ENCODE data around the gene ZNF524.

Gene ZNF524

DNA sequence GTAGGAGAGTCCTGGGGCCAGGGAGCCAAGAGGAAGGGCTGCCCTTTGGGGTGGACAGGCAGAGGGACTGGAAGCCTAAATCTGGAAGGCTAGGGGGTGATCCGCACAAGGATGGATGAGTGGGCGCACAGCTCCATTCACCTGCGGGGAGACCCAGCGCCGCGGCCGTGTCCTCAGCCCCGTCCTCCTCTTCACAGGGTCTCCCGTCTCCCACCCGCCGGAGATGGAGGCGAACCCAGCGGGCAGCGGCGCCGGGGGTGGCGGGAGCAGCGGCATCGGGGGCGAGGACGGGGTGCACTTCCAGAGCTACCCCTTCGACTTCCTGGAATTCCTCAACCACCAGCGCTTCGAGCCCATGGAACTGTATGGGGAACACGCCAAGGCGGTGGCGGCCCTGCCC lies 13.3 kb downstream of the ZNF524 start:
- Histone ChIP-seq H3K9ac (ENCODE audit: low read length) (no peak overlapping the region), H2AFZ (ENCODE audit: low read depth, low read length) (no peak overlapping the region), H3K27ac (ENCODE audit: low read length) (no peak overlapping the region), H3K79me2 (ENCODE audit: low read length) (peaks cover 39% of the 10 kb centered on the region), H3K4me1 (ENCODE audit: low read length) (peaks cover 23% of the 10 kb centered on the region), H4K20me1 (ENCODE audit: insufficient read depth, low read length) (peaks cover 5% of the 10 kb centered on the region), H3K36me3 (replicated peaks; ENCODE audit: low read depth, low read length) (peaks cover 41% of the 10 kb centered on the region), H3K4me2 (ENCODE audit: low read length) (no peak overlapping the region), H3K9me3 (ENCODE audit: insufficient read depth, low read length) (no peaks in the 10 kb centered on the region), H3K27me3 (ENCODE audit: low read depth, low read length) (no peaks in the 10 kb centered on the region), H3K4me3 (ENCODE audit: low read length) (no peak overlapping the region)
- TF ChIP-seq EZH2phosphoT487 (IDR thresholded peaks at IDR 0.05; ENCODE audit: low read depth): no peak
- TF ChIP-seq, protein P1, sequence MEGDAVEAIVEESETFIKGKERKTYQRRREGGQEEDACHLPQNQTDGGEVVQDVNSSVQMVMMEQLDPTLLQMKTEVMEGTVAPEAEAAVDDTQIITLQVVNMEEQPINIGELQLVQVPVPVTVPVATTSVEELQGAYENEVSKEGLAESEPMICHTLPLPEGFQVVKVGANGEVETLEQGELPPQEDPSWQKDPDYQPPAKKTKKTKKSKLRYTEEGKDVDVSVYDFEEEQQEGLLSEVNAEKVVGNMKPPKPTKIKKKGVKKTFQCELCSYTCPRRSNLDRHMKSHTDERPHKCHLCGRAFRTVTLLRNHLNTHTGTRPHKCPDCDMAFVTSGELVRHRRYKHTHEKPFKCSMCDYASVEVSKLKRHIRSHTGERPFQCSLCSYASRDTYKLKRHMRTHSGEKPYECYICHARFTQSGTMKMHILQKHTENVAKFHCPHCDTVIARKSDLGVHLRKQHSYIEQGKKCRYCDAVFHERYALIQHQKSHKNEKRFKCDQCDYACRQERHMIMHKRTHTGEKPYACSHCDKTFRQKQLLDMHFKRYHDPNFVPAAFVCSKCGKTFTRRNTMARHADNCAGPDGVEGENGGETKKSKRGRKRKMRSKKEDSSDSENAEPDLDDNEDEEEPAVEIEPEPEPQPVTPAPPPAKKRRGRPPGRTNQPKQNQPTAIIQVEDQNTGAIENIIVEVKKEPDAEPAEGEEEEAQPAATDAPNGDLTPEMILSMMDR (IDR thresholded peaks at IDR 0.05; ENCODE audit: low read depth, low read length): no peak

DNA sequence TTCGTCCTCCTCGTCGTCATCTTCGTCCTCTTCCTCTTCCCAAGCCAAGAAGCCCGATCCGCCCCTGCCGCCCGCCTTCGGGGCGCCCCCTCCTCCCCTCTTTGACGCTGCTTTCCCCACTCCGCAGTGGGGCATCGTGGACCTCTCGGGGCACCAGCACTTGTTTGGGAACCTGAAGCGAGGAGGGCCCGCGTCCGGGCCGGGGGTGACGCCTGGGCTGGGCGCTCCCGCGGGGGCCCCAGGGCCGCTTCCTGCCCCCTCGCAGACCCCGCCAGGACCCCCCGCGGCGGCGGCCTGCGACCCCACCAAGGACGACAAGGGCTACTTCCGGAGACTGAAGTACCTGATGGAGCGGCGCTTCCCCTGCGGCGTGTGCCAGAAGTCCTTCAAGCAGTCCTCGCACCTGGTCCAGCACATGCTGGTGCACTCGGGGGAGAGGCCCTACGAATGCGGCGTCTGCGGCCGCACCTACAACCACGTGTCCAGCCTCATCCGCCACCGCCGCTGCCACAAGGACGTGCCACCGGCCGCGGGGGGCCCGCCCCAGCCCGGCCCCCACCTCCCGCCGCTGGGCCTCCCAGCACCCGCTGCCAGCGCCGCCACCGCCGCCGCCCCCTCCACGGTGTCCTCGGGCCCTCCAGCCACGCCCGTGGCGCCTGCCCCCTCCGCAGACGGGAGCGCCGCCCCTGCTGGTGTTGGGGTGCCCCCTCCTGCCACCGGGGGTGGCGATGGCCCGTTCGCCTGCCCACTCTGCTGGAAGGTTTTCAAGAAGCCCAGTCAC lies 14.0 kb downstream of the ZNF524 start:
- Histone ChIP-seq H3K4me2 (ENCODE audit: low read length) (no peak overlapping the region), H3K9ac (ENCODE audit: low read length) (no peak overlapping the region), H3K4me3 (ENCODE audit: low read length) (no peak overlapping the region), H3K79me2 (ENCODE audit: low read length) (peaks cover 33% of the 10 kb centered on the region), H2AFZ (ENCODE audit: low read depth, low read length) (no peak overlapping the region), H4K20me1 (ENCODE audit: insufficient read depth, low read length) (peaks cover 5% of the 10 kb centered on the region), H3K27ac (ENCODE audit: low read length) (no peak overlapping the region), H3K27me3 (ENCODE audit: low read depth, low read length) (no peaks in the 10 kb centered on the region), H3K9me3 (ENCODE audit: insufficient read depth, low read length) (no peaks in the 10 kb centered on the region), H3K36me3 (replicated peaks; ENCODE audit: low read depth, low read length) (peaks cover 37% of the 10 kb centered on the region), H3K4me1 (ENCODE audit: low read length) (peaks cover 23% of the 10 kb centered on the region)
- TF ChIP-seq, protein P1 (IDR thresholded peaks at IDR 0.05; ENCODE audit: low read depth, low read length): no peak
- TF ChIP-seq EZH2phosphoT487 (IDR thresholded peaks at IDR 0.05; ENCODE audit: low read depth): no peak

GRCh38 chr19:55614711-55615542 lies 14.8 kb downstream of the ZNF524 start:
- no peak overlapping the region for H3K4me3 ChIP-seq (ENCODE audit: low read length)
- H3K4me1 ChIP-seq (ENCODE audit: low read length): peaks cover 23% of the 10 kb centered on the region
- H4K20me1 ChIP-seq (ENCODE audit: insufficient read depth, low read length): peaks cover 8% of the 10 kb centered on the region
- H3K9ac ChIP-seq (ENCODE audit: low read length): no peak overlapping the region
- H3K79me2 ChIP-seq (ENCODE audit: low read length): peaks cover 25% of the 10 kb centered on the region
- no peaks in the 10 kb centered on the region for H3K9me3 ChIP-seq (ENCODE audit: insufficient read depth, low read length)
- no peak overlapping the region for H3K4me2 ChIP-seq (ENCODE audit: low read length)
- no peaks in the 10 kb centered on the region for H3K27me3 ChIP-seq (ENCODE audit: low read depth, low read length)
- H3K36me3 ChIP-seq (replicated peaks; ENCODE audit: low read depth, low read length): peaks cover 33% of the 10 kb centered on the region
- no peak overlapping the region for H2AFZ ChIP-seq (ENCODE audit: low read depth, low read length)
- TF ChIP-seq, protein P1 (IDR thresholded peaks at IDR 0.05; ENCODE audit: low read depth, low read length): no peak
- no peak for TF ChIP-seq EZH2phosphoT487 (IDR thresholded peaks at IDR 0.05; ENCODE audit: low read depth)
- H3K27ac ChIP-seq (ENCODE audit: low read length): no peak overlapping the region

Measured in OCI-LY3 (cell line).